CD14-positive monocyte (primary cell): ENCODE data around the gene ST6GALNAC2. TPM values are rescaled to one million over a fixed set of nuclear protein-coding genes. Genes with fewer than 3 reads are reported as not detected.
A peak's percentile ranks its signal among the peaks of the same experiment; 100 is the strongest.
"Not testable (repeated sequence)": the region's sequence is repeated elsewhere in the genome, so short reads cannot be mapped to it uniquely, and the experiment has no call there.

Experiments used
- DNase-seq, 3 donors: peaks; one replicate each; pipeline ENCODE4 v3.0.0-alpha.2; 2011 to 2022
- H2AFZ ChIP-seq: 2 replicates; pipeline ENCODE4 v1.6.0; 2012; ENCODE audit warnings: mild to moderate bottlenecking, low read depth, low read length, inconsistent platforms; ENCODE audit not compliant: insufficient read depth, poor library complexity, severe bottlenecking
- H3K27ac ChIP-seq, 2 donors: 1 replicate in 1 of 2; 2 replicates in 1 of 2; pipeline ENCODE4 v1.5.1; 2012 to 2013; ENCODE audit warnings: low read length in 2 of 2, control low read depth in 1 of 2, inconsistent platforms in 1 of 2, low read depth in 1 of 2, mild to moderate bottlenecking in 1 of 2
- H3K27me3 ChIP-seq, 2 donors: one replicate each; pipeline versions ENCODE4 v1.6.0 to v1.6.1; 2011 to 2013; ENCODE audit warnings: low read length in 2 of 2; ENCODE audit not compliant: control insufficient read depth in 2 of 2, insufficient read depth in 2 of 2
- H3K36me3 ChIP-seq, 2 donors: replicated peaks in 1 of 2; 1 replicate in 1 of 2; 2 replicates in 1 of 2; pipeline versions ENCODE4 v1.5.1 to v1.6.1; 2012 to 2013; ENCODE audit warnings: low read length in 2 of 2, control low read depth in 1 of 2, inconsistent platforms in 1 of 2, mild to moderate bottlenecking in 1 of 2; ENCODE audit not compliant: insufficient read depth in 2 of 2, control insufficient read depth in 1 of 2
- H3K4me1 ChIP-seq, 2 donors: 1 replicate in 1 of 2; 2 replicates in 1 of 2; pipeline versions ENCODE4 v1.5.1 to v1.6.1; 2012 to 2013; ENCODE audit warnings: low read length in 2 of 2, control low read depth in 1 of 2, inconsistent platforms in 1 of 2, mild to moderate bottlenecking in 1 of 2, moderate library complexity in 1 of 2; ENCODE audit not compliant: insufficient read depth in 2 of 2, control insufficient read depth in 1 of 2
- H3K4me2 ChIP-seq: replicated peaks from 2 replicates; pipeline ENCODE3; 2012; ENCODE audit warnings: low read length, moderate library complexity, mild to moderate bottlenecking; ENCODE audit not compliant: poor library complexity, severe bottlenecking; ENCODE audit errors: extremely low read depth
- H3K4me3 ChIP-seq, 3 experiments: fragments of 200-600 bp in 1 of 3; sonication (generic) in 1 of 3; replicated peaks in 1 of 3; 1 replicate in 2 of 3; 2 replicates in 1 of 3; pipeline ENCODE4 v1.5.1; 2011 to 2013; ENCODE audit warnings: low read length in 3 of 3, mild to moderate bottlenecking in 3 of 3, control low read depth in 2 of 3, low read depth in 2 of 3, inconsistent platforms in 1 of 3, moderate library complexity in 1 of 3
- H3K79me2 ChIP-seq: 2 replicates; pipeline ENCODE4 v1.6.0; 2012; ENCODE audit warnings: mild to moderate bottlenecking, control low read depth, inconsistent platforms, low read length, moderate library complexity; ENCODE audit not compliant: insufficient read depth
- H3K9ac ChIP-seq: 2 replicates; pipeline ENCODE4 v1.6.0; 2017; ENCODE audit warnings: low read length, mild to moderate bottlenecking; ENCODE audit not compliant: insufficient read depth, poor library complexity, severe bottlenecking
- H3K9me3 ChIP-seq, 2 donors: replicated peaks in 1 of 2; 1 replicate in 1 of 2; 2 replicates in 1 of 2; pipeline versions ENCODE4 v1.5.1 to v1.6.1; 2012 to 2013; ENCODE audit warnings: low read length in 2 of 2, control low read depth in 1 of 2; ENCODE audit not compliant: control insufficient read depth in 1 of 2, insufficient read depth in 1 of 2
- H4K20me1 ChIP-seq: 2 replicates; pipeline ENCODE4 v1.6.0; 2012; ENCODE audit warnings: mild to moderate bottlenecking, low read length, control low read depth, moderate library complexity; ENCODE audit not compliant: insufficient read depth
- H3K27ac Mint-ChIP-seq, 7 donors: one replicate each; pipeline ENCODE4 v1.8.0; 2020; ENCODE audit warnings: mild to moderate bottlenecking in 7 of 7, mixed read lengths in 7 of 7, moderate library complexity in 6 of 7, inconsistent platforms in 2 of 7
- H3K27me3 Mint-ChIP-seq, 3 donors: one replicate each; pipeline ENCODE4 v1.8.0; 2021 to 2022; ENCODE audit warnings: low read depth in 3 of 3, mild to moderate bottlenecking in 3 of 3, mixed read lengths in 3 of 3, moderate library complexity in 3 of 3, inconsistent platforms in 1 of 3
- H3K36me3 Mint-ChIP-seq, 2 donors: one replicate each; pipeline ENCODE4 v1.8.0; 2020; ENCODE audit warnings: mixed read lengths in 2 of 2, inconsistent platforms in 1 of 2, mild to moderate bottlenecking in 1 of 2
- H3K4me1 Mint-ChIP-seq: one replicate; pipeline ENCODE4 v1.8.0; 2020; ENCODE audit warnings: mild to moderate bottlenecking, mixed read lengths
- H3K4me3 Mint-ChIP-seq, 2 donors: one replicate each; pipeline ENCODE4 v1.8.0; 2020; ENCODE audit warnings: mild to moderate bottlenecking in 2 of 2, mixed read lengths in 2 of 2, moderate library complexity in 1 of 2
- H3K9me3 Mint-ChIP-seq, 7 donors: one replicate each; pipeline ENCODE4 v1.8.0; 2020 to 2022; ENCODE audit warnings: mixed read lengths in 7 of 7, mild to moderate bottlenecking in 6 of 7, moderate library complexity in 6 of 7, inconsistent platforms in 2 of 7
- CTCF ChIP-seq: fragments of 200-600 bp; IDR thresholded peaks from one replicate; pipeline ENCODE4 v1.8.0; 2022; ENCODE audit warnings: antibody characterized with exemption, mild to moderate bottlenecking
- WGBS: methylation state at CpG from one replicate; pipeline ENCODE4 v1.1.5; 2013; ENCODE audit warnings: missing lambda C conversion rate; ENCODE audit not compliant: insufficient coverage; 5-methylcytosine and 5-hydroxymethylcytosine counted together
- intact Hi-C, 2 donors: fragments of 100-400 bp; cut with micrococcal nuclease; formaldehyde crosslinking; loops; one replicate each; pipeline versions ENCODE4 v1.15.0 to v1.15.1; 2023
- polyA plus RNA-seq, 3 donors: library from polyadenylated mRNA; depleted of rRNA in 1 of 3; unstranded in 2 of 3; stranded (reverse) in 1 of 3; fragments of 300-500 nt in 2 of 3; fragments of >200 nt in 1 of 3; fragmentation: Illumina TruSeq in 2 of 3; gene quantifications; 1 replicate in 2 of 3; 2 replicates in 1 of 3; pipeline ENCODE4 v1.2.3, GENCODE V29; 2012 to 2021

The ST6GALNAC2 gene
- polyA plus RNA-seq, 3 donors: 8.3 to 11.8 (median 11.8) TPM

GRCh38 chr17:76528156-76528527, 57.5 kb downstream of the ST6GALNAC2 start:
- no peaks in the 10 kb centered on the region for H3K79me2 ChIP-seq
- TF ChIP-seq CTCF: no peak
- H3K4me1 ChIP-seq: peaks cover 4 to 20% of the 10 kb centered on the region in 2 donors
- intact Hi-C loops: loop anchor here in 1 of 2 donors (10.0 kb wide), 1 partner anchor 177 kb away; no protein-coding TSS in a partner anchor
- no peak overlapping the region for H3K4me3 ChIP-seq
- no peak overlapping the region for H3K27ac ChIP-seq
- peak overlapping the region in 1 of 2 donors; percentile 48 for H3K4me3 Mint-ChIP-seq
- no peaks in the 10 kb centered on the region for H3K36me3 ChIP-seq
- peaks cover 21 to 36% (median 29%) of the 10 kb centered on the region in 3 donors for H3K27me3 Mint-ChIP-seq
- H3K9me3 Mint-ChIP-seq: peaks cover 0 to 3% (median 0%) of the 10 kb centered on the region in 7 donors
- no peaks in the 10 kb centered on the region for H4K20me1 ChIP-seq
- H3K9me3 ChIP-seq: no peaks in the 10 kb centered on the region
- H3K4me1 Mint-ChIP-seq: peaks cover 22% of the 10 kb centered on the region
- peak overlapping the region in 1 of 7 donors; percentile 81 for H3K27ac Mint-ChIP-seq
- WGBS: 70% methylated on average over 10 of the region's 15 CpGs
- no peak overlapping the region for H3K9ac ChIP-seq
- no peak overlapping the region for H2AFZ ChIP-seq
- no peaks in the 10 kb centered on the region for H3K36me3 Mint-ChIP-seq
- H3K27me3 ChIP-seq: peaks cover 0 to 27% of the 10 kb centered on the region in 2 donors
- no peak overlapping the region for H3K4me2 ChIP-seq
- no peak for DNase-seq

GRCh38 chr17:76527430-76528111, 58.1 kb downstream of the ST6GALNAC2 start:
- no peak for TF ChIP-seq CTCF
- Histone ChIP-seq H3K4me1 (peaks cover 4 to 24% of the 10 kb centered on the region in 2 donors), H3K9me3 (no peaks in the 10 kb centered on the region), H3K9ac (no peak overlapping the region), H4K20me1 (no peaks in the 10 kb centered on the region), H3K27me3 (peaks cover 0 to 27% of the 10 kb centered on the region in 2 donors), H3K4me2 (no peak overlapping the region), H3K36me3 (no peaks in the 10 kb centered on the region), H3K79me2 (no peaks in the 10 kb centered on the region), H3K4me3 (no peak overlapping the region), H3K27ac (no peak overlapping the region), H2AFZ (no peak overlapping the region)
- peaks cover 0 to 3% (median 0%) of the 10 kb centered on the region in 7 donors for H3K9me3 Mint-ChIP-seq
- H3K27ac Mint-ChIP-seq: peak overlapping the region in 1 of 7 donors; percentile 9
- no peaks in the 10 kb centered on the region for H3K36me3 Mint-ChIP-seq
- H3K4me3 Mint-ChIP-seq: peak overlapping the region in 1 of 2 donors; percentile 82
- WGBS: 24% methylated on average over 12 of the region's 26 CpGs
- intact Hi-C loops: loop anchor here in 1 of 2 donors (10.0 kb wide), 1 partner anchor 177 kb away; no protein-coding TSS in a partner anchor
- DNase-seq: peak in 1 of 3 donors; percentile 56
- H3K4me1 Mint-ChIP-seq: peaks cover 24% of the 10 kb centered on the region
- peaks cover 20 to 37% (median 28%) of the 10 kb centered on the region in 3 donors for H3K27me3 Mint-ChIP-seq

- not testable (repeated sequence) for H3K79me2 ChIP-seq, H3K36me3 Mint-ChIP-seq, H3K27ac ChIP-seq, DNase-seq, H3K9ac ChIP-seq, H3K9me3 ChIP-seq, H4K20me1 ChIP-seq, H3K4me2 ChIP-seq, H3K9me3 Mint-ChIP-seq, H3K4me3 ChIP-seq, H3K36me3 ChIP-seq, H2AFZ ChIP-seq
- H3K27ac Mint-ChIP-seq: peak overlapping the region in 2 of 7 donors; percentile 9 to 28
- Histone ChIP-seq H3K27me3 (peaks cover 0 to 27% of the 10 kb centered on the region in 2 donors), H3K4me1 (peaks cover 4 to 24% of the 10 kb centered on the region in 2 donors)
- peak overlapping the region in 1 of 2 donors; percentile 82 for H3K4me3 Mint-ChIP-seq
- peaks cover 19 to 37% (median 27%) of the 10 kb centered on the region in 3 donors for H3K27me3 Mint-ChIP-seq
- intact Hi-C loops: loop anchor here in 1 of 2 donors (10.0 kb wide), 1 partner anchor 178 kb away; no protein-coding TSS in a partner anchor
- 69% methylated on average over 7 of the region's 9 CpGs for WGBS
- peaks cover 24% of the 10 kb centered on the region for H3K4me1 Mint-ChIP-seq
Observed at GRCh38 chr17:76527016-76527415, 58.6 kb downstream of the ST6GALNAC2 start.
